Measurements from ENCODE around the gene MGP.

GRCh38 chr12:14878488-14878887, 7.2 kb downstream of the MGP start:
- no peak for TF ChIP-seq CTCF (IDR thresholded peaks at IDR 0.05)
- TF ChIP-seq POLR2AphosphoS5 (IDR thresholded peaks at IDR 0.05), result no peak
